GM19025 (cell line): ENCODE measurements around the gene CAMSAP2.

ENCODE experiments used
- ATAC-seq: cut with Tn5 transposase; IDR thresholded peaks from one replicate; pipeline ENCODE4 v1.9.1; 2021; ENCODE audit warnings: mild to moderate bottlenecking, low read depth, moderate library complexity; ENCODE audit not compliant: unreplicated experiment

The CAMSAP2 gene

GRCh38 chr1:200838676-200839445, 100.2 kb downstream of the CAMSAP2 start:
- no peak for ATAC-seq

- no peak for ATAC-seq
Observed at GRCh38 chr1:200845360-200845759, 106.7 kb downstream of the CAMSAP2 start.

GRCh38 chr1:200846398-200846797, 107.7 kb downstream of the CAMSAP2 start:
- ATAC-seq, result no peak

- no peak for ATAC-seq
Observed at GRCh38 chr1:200849430-200849829, 110.7 kb downstream of the CAMSAP2 start.

GRCh38 chr1:200850554-200850953, 111.9 kb downstream of the CAMSAP2 start:
- ATAC-seq, result no peak

- no peak for ATAC-seq
Observed at GRCh38 chr1:200856716-200857357, 118.1 kb downstream of the CAMSAP2 start.

- no peak for ATAC-seq
Observed at GRCh38 chr1:200857804-200858203, 119.1 kb downstream of the CAMSAP2 start.

GRCh38 chr1:200861937-200862647, 123.4 kb downstream of the CAMSAP2 start:
- ATAC-seq, result no peak

GRCh38 chr1:200862713-200863415, 124.2 kb downstream of the CAMSAP2 start:
- no peak for ATAC-seq

- ATAC-seq, result no peak
Observed at GRCh38 chr1:200866116-200866515, 127.4 kb downstream of the CAMSAP2 start.

GRCh38 chr1:200866521-200866920, 127.8 kb downstream of the CAMSAP2 start:
- peak; percentile 66 for ATAC-seq

- no peak for ATAC-seq
Observed at GRCh38 chr1:200867018-200867811, 128.5 kb downstream of the CAMSAP2 start.

- ATAC-seq, result no peak
Observed at GRCh38 chr1:200869376-200869752, 130.7 kb downstream of the CAMSAP2 start.

GRCh38 chr1:200869753-200870391, 131.2 kb downstream of the CAMSAP2 start:
- ATAC-seq, result peak; percentile 44

- no peak for ATAC-seq
Observed at GRCh38 chr1:200872446-200873115, 133.9 kb downstream of the CAMSAP2 start, which contains the start of gene GPR25. Gene GPR25, plus strand, starts transcription at chr1:200872981. Its CDS starts 57 bp downstream, at chr1:200873038.

- ATAC-seq, result no peak
Observed at GRCh38 chr1:200873116-200873670, 134.5 kb downstream of the CAMSAP2 start.

GRCh38 chr1:200873671-200874397, 135.1 kb downstream of the CAMSAP2 start:
- no peak for ATAC-seq

GRCh38 chr1:200874694-200875093, 136.0 kb downstream of the CAMSAP2 start:
- no peak for ATAC-seq
